HL-60/S4 (cell line): ENCODE results near the gene CXorf49B.
"Not testable (repeated sequence)": the region's sequence is repeated elsewhere in the genome, so short reads cannot be mapped to it uniquely, and the experiment has no call there.

Experiments used
- in situ Hi-C: fragments of 300-500 bp; cut with MboI; formaldehyde crosslinking; loops from 2 replicates; pipeline ENCODE4 v1.14.3; 2022; ENCODE audit warnings: low sequenced_read_pairs

CXorf49B gene

GRCh38 chrX:71763049-71763448 lies at the start of gene CXorf49B:
TSS of gene CXorf49B (plus strand) at chrX:71763349. CDS start at chrX:71763424, 75 bp downstream.
- in situ Hi-C loops: not testable (repeated sequence)

GRCh38 chrX:71714064-71714463 lies 49.1 kb upstream of the CXorf49B start:
- in situ Hi-C loops: not testable (repeated sequence)

GRCh38 chrX:71715551-71715950 lies 47.6 kb upstream of the CXorf49B start:
- in situ Hi-C loops: not testable (repeated sequence)

- in situ Hi-C loops: not testable (repeated sequence)
Observed at GRCh38 chrX:71716323-71716722, 46.8 kb upstream of the CXorf49B start.

- in situ Hi-C loops: not testable (repeated sequence)
Observed at GRCh38 chrX:71718185-71718584, 45.0 kb upstream of the CXorf49B start, which contains the start of gene CXorf49. TSS of gene CXorf49 (minus strand) at chrX:71718285. CDS start at chrX:71718151, 134 bp downstream.

- in situ Hi-C loops: not testable (repeated sequence)
Observed at GRCh38 chrX:71719195-71719594, 44.0 kb upstream of the CXorf49B start.

GRCh38 chrX:71720289-71720886 lies 42.8 kb upstream of the CXorf49B start:
- in situ Hi-C loops: not testable (repeated sequence)

- in situ Hi-C loops: not testable (repeated sequence)
Observed at GRCh38 chrX:71760688-71761281, 2.4 kb upstream of the CXorf49B start.

- in situ Hi-C loops: not testable (repeated sequence)
Observed at GRCh38 chrX:71764832-71765231, 1.7 kb downstream of the CXorf49B start.

GRCh38 chrX:71765613-71766012 lies 2.5 kb downstream of the CXorf49B start:
- in situ Hi-C loops: not testable (repeated sequence)

- in situ Hi-C loops: not testable (repeated sequence)
Observed at GRCh38 chrX:71767134-71767533, 4.0 kb downstream of the CXorf49B start.

GRCh38 chrX:71778322-71778721 lies 15.2 kb downstream of the CXorf49B start:
- in situ Hi-C loops: not testable (repeated sequence)

- in situ Hi-C loops: not testable (repeated sequence)
Observed at GRCh38 chrX:71782225-71782949, 19.2 kb downstream of the CXorf49B start.

GRCh38 chrX:71782950-71783299 lies 19.8 kb downstream of the CXorf49B start:
- in situ Hi-C loops: not testable (repeated sequence)

GRCh38 chrX:71783569-71784347 lies 20.6 kb downstream of the CXorf49B start:
- in situ Hi-C loops: not testable (repeated sequence)

GRCh38 chrX:71784348-71784983 lies 21.3 kb downstream of the CXorf49B start:
- in situ Hi-C loops: not testable (repeated sequence)

GRCh38 chrX:71806450-71806849 lies 43.3 kb downstream of the CXorf49B start:
- in situ Hi-C loops: not testable (repeated sequence)

GRCh38 chrX:71809886-71810285 lies 46.7 kb downstream of the CXorf49B start:
- in situ Hi-C loops: no loop called here

GRCh38 chrX:71814123-71814912 lies 51.2 kb downstream of the CXorf49B start:
- in situ Hi-C loops: no loop called here
